GM12891 (cell line): ENCODE measurements around the gene LRP1B.

ENCODE experiments used
- POLR2A ChIP-seq: IDR thresholded peaks from 2 replicates; pipeline ENCODE4 v1.6.1; 2011; ENCODE audit warnings: low read depth, low read length, control low read depth
- POLR2AphosphoS5 ChIP-seq: IDR thresholded peaks from 2 replicates; pipeline ENCODE4 v1.6.1; 2011; ENCODE audit warnings: low read depth, low read length, control low read depth

DNA sequence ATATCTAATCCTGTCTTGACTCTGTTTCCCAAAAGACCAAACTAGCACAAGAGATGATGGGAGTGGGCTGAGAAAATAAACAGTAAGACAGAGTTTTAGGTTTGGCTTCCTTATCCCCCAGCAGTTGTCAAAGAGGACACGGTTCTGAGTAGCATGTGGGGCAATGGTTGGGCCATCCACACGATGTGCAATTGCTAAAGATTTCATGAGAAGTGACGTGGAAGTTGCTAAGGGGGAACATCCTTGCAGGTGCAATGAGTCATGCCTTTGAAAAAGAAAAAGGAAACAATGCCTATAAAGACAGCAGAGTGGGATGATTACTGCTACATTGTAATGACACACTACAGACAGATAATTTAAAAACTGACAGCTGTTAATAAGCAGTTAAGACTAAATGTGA lies 1395.8 kb downstream of the LRP1B start:
- TF ChIP-seq POLR2AphosphoS5 (no peak), POLR2A (no peak)
